Spleen (tissue), 11 donors: ENCODE measurements around the gene DYSF. TPM values are rescaled to one million over a fixed set of nuclear protein-coding genes. Genes with fewer than 3 reads are reported as not detected.
A peak's percentile ranks its signal among the peaks of the same experiment; 100 is the strongest.

Experiments used
- DNase-seq: peaks from one replicate; pipeline ENCODE4 v3.0.0-alpha.2; 2020
- H3K27ac ChIP-seq, 8 donors: fragments of 200-600 bp; sonication (generic) in 7 of 8; 1 replicate in 4 of 8; 2 replicates in 4 of 8; pipeline versions ENCODE4 v1.5.0 to v1.8.0; 2016 to 2021; ENCODE audit warnings: inconsistent platforms in 4 of 8, mild to moderate bottlenecking in 4 of 8, moderate library complexity in 1 of 8
- H3K27me3 ChIP-seq, 7 donors: fragments of 200-600 bp; sonication (generic) in 6 of 7; replicated peaks in 1 of 7; 1 replicate in 4 of 7; 2 replicates in 3 of 7; pipeline versions ENCODE4 v1.5.0 to v1.8.0; 2016 to 2021; ENCODE audit warnings: inconsistent platforms in 3 of 7, mild to moderate bottlenecking in 1 of 7
- H3K36me3 ChIP-seq, 6 donors: fragments of 200-600 bp; sonication (generic) in 5 of 6; 1 replicate in 4 of 6; 2 replicates in 2 of 6; pipeline versions ENCODE4 v1.5.0 to v1.8.0; 2016 to 2021; ENCODE audit warnings: inconsistent platforms in 2 of 6
- H3K4me1 ChIP-seq, 6 donors: fragments of 200-600 bp; sonication (generic) in 5 of 6; 1 replicate in 3 of 6; 2 replicates in 3 of 6; pipeline versions ENCODE4 v1.5.0 to v1.8.0; 2016 to 2021; ENCODE audit warnings: inconsistent platforms in 3 of 6
- H3K4me3 ChIP-seq, 8 donors: fragments of 200-600 bp; sonication (generic) in 7 of 8; 1 replicate in 4 of 8; 2 replicates in 4 of 8; pipeline versions ENCODE4 v1.5.0 to v1.8.0; 2016 to 2021; ENCODE audit warnings: inconsistent platforms in 4 of 8, mild to moderate bottlenecking in 4 of 8, moderate library complexity in 2 of 8
- H3K9me3 ChIP-seq, 8 donors: fragments of 200-600 bp; sonication (generic) in 7 of 8; 1 replicate in 4 of 8; 2 replicates in 4 of 8; pipeline versions ENCODE4 v1.5.0 to v1.8.0; 2016 to 2021; ENCODE audit warnings: inconsistent platforms in 4 of 8
- POLR2A ChIP-seq, 3 donors: fragments of 450-650 bp; IDR thresholded peaks; one replicate each; pipeline ENCODE4 v1.5.1; 2017; ENCODE audit warnings: antibody characterized with exemption in 3 of 3, mild to moderate bottlenecking in 1 of 3
- POLR2AphosphoS5 ChIP-seq, 3 donors: sonication (generic); formaldehyde crosslinking; IDR thresholded peaks; one replicate each; pipeline ENCODE4 v1.5.1; 2017; ENCODE audit warnings: antibody characterized with exemption in 3 of 3
- WGBS, 5 donors: extraction: QIAGEN DNeasy Blood & Tissue Kit in 3 of 5; methylation state at CpG; one replicate each; pipeline versions ENCODE4 v1.1.5 to v1.1.7; 2013 to 2018; 5-methylcytosine and 5-hydroxymethylcytosine counted together
- intact Hi-C: fragments of 100-400 bp; cut with DNase I; formaldehyde crosslinking; loops from one replicate; pipeline ENCODE4 v1.15.0; 2023; ENCODE audit warnings: low total_unique reads
- polyA plus RNA-seq, 3 donors: library from polyadenylated mRNA; stranded (reverse); fragments of 200-250 nt; gene quantifications; one replicate each; pipeline ENCODE4 v1.2.1, GENCODE V29; 2013
- total RNA-seq, 7 donors: library from RNA; depleted of rRNA in 3 of 7; stranded (reverse); fragments of >200 nt in 3 of 7; fragmentation: NEBNext Ultra II Directional in 4 of 7; extraction: Animal tissue kit (Norgen Biotek cat#: 25700) in 4 of 7; gene quantifications; one replicate each; pipeline versions ENCODE4 v1.1.0 to v1.2.1, GENCODE V29; 2016 to 2021
- TF ChIP-seq, protein P1 (sequence below), 11 experiments: fragments of 200-600 bp in 7 of 11; fragments of 450-650 bp in 4 of 11; sonication (generic) in 4 of 11; IDR thresholded peaks in 8 of 11; conservative IDR thresholded peaks in 3 of 11; 1 replicate in 7 of 11; 2 replicates in 4 of 11; pipeline versions ENCODE4 v1.4.0 to v1.8.0; 2016 to 2021; ENCODE audit warnings: antibody characterized with exemption in 11 of 11, inconsistent platforms in 4 of 11, mild to moderate bottlenecking in 1 of 11
- donor health status: healthy with polysubstance abuse.
- donor health status: DM: no; HTN: no; CAD: no; lungs with moderate emphysema.
- donor health status: DM: no; HTN: no; CAD: no.
- donor health status: Bipolar disorder and iron deficiency.
- donor health status: healthy.
- donor health status: DM: no; HTN: no; CAD: no.
- donor health status: DM: yes; HTN: yes; CAD: no.

DYSF gene
- total and polyA plus RNA-seq, 10 donors: 4.0 to 287 (median 124) TPM

DNA sequence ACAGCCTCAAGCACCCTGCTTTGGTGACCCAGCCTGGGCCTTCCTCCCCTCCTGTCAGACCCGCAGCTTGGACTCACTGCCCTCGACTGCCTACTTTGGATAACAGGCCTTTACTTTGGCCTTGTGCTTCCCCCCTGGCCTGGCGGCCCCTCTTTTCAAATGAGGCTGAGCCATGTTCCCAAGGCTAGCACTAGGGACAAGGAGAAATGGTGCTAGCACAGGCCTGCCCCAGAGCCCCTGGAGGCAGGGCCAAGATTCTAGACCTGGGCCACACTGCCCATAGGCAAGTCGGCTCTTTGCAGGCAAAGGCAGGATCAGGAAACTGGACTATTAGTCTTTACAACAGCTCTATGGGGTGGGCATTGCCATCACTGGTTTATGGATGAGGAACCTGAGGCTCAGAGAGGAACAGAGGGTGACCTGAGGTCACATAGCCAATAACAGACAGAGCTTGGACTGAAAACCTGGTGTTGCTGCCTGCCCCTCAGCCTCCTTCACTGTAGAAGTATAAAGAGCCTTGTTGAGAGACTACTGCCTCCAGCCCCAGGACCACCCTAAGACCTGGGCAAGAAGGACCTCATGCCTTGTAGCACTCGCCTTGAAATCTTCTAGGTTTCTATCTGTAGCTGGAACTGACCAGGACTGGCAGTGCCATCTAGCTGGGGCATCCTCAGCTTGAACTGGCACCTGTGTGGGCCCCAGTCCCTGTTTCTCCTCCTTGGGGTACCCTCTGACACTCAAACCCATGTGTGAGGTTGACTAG, 266.3 kb downstream of the DYSF start:
- H3K4me3 ChIP-seq: no peak overlapping the region
- no peaks in the 10 kb centered on the region for H3K36me3 ChIP-seq
- TF ChIP-seq POLR2AphosphoS5 (IDR thresholded peaks at IDR 0.05): no peak
- no peak for TF ChIP-seq POLR2A (IDR thresholded peaks at IDR 0.05)
- TF ChIP-seq, protein P1, sequence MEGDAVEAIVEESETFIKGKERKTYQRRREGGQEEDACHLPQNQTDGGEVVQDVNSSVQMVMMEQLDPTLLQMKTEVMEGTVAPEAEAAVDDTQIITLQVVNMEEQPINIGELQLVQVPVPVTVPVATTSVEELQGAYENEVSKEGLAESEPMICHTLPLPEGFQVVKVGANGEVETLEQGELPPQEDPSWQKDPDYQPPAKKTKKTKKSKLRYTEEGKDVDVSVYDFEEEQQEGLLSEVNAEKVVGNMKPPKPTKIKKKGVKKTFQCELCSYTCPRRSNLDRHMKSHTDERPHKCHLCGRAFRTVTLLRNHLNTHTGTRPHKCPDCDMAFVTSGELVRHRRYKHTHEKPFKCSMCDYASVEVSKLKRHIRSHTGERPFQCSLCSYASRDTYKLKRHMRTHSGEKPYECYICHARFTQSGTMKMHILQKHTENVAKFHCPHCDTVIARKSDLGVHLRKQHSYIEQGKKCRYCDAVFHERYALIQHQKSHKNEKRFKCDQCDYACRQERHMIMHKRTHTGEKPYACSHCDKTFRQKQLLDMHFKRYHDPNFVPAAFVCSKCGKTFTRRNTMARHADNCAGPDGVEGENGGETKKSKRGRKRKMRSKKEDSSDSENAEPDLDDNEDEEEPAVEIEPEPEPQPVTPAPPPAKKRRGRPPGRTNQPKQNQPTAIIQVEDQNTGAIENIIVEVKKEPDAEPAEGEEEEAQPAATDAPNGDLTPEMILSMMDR (IDR thresholded peaks at IDR 0.05 in 8 of 11, conservative IDR thresholded peaks at IDR 0.05 in 3 of 11): no peak
- H3K27ac ChIP-seq: peak overlapping the region in 2 of 8 donors; percentile 6 to 31
- no peaks in the 10 kb centered on the region for H3K27me3 ChIP-seq
- DNase-seq: no peak
- peaks cover 4 to 34% (median 13%) of the 10 kb centered on the region in 6 donors for H3K4me1 ChIP-seq
- intact Hi-C loops: no loop called here
- peaks cover 0 to 13% (median 8%) of the 10 kb centered on the region in 8 donors for H3K9me3 ChIP-seq
- WGBS, 5 donors: 77 to 92% (median 82%) methylated on average over 5 of the region's 5 CpGs

- H3K36me3 ChIP-seq: no peaks in the 10 kb centered on the region
Observed at GRCh38 chr2:71720283-71720560, 266.9 kb downstream of the DYSF start.

DNA sequence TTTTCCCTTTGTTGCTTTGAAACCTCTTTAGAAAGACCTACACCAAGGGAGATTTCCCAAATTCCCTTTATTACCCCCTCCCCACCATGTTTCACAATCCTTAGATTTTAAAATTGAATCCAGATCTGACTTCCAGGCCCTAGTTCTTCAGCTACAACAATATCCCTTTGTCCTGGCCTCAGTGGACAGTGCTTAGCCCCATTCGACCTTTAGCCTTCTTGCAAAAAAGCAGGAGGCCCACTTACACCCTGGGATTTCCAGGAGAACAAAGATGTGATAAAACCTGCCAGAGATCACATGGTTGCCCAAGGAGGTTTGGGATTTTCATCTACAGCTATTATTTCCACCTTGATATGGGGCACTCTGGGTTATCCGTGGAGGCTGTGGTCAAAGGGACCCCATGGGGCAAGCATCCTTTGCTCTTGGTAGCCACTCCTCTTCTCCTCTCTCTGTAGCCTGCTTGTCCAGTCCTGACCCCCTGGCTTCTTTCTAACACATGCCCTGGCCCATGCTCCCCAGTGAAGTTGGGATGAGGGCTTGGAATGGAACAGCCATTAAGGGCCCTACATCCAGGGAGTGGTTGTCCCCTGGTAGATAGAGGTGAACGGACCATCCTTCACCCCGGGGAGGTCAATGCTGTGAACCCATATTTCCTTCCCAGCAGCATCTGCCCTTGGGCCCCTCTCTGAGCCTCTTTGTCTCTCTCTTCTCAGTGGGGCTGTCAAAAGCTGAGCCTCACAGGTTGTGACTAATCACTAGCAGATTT, 267.4 kb downstream of the DYSF start:
- peaks cover 4 to 30% (median 11%) of the 10 kb centered on the region in 6 donors for H3K4me1 ChIP-seq
- no peak for DNase-seq
- H3K4me3 ChIP-seq: no peak overlapping the region
- WGBS, 5 donors: 63 to 83% (median 76%) methylated on average over 4 of the region's 4 CpGs
- H3K27me3 ChIP-seq: no peaks in the 10 kb centered on the region
- no peaks in the 10 kb centered on the region for H3K36me3 ChIP-seq
- H3K9me3 ChIP-seq: peaks cover 0 to 20% (median 15%) of the 10 kb centered on the region in 8 donors
- TF ChIP-seq POLR2AphosphoS5 (IDR thresholded peaks at IDR 0.05): no peak
- no peak for TF ChIP-seq POLR2A (IDR thresholded peaks at IDR 0.05)
- TF ChIP-seq, protein P1 (IDR thresholded peaks at IDR 0.05 in 8 of 11, conservative IDR thresholded peaks at IDR 0.05 in 3 of 11): no peak
- intact Hi-C loops: no loop called here
- peak overlapping the region in 5 of 8 donors; percentile 22 to 38 (median 34) for H3K27ac ChIP-seq

More at GRCh38 chr2:71720283-71720560, 266.9 kb downstream of the DYSF start:
- H3K9me3 ChIP-seq: peaks cover 0 to 18% (median 13%) of the 10 kb centered on the region in 8 donors
- DNase-seq: no peak
- no peaks in the 10 kb centered on the region for H3K27me3 ChIP-seq
- no peak for TF ChIP-seq POLR2AphosphoS5 (IDR thresholded peaks at IDR 0.05)
- TF ChIP-seq, protein P1 (IDR thresholded peaks at IDR 0.05 in 8 of 11, conservative IDR thresholded peaks at IDR 0.05 in 3 of 11): no peak
- no peak for TF ChIP-seq POLR2A (IDR thresholded peaks at IDR 0.05)
- intact Hi-C loops: no loop called here
- H3K4me3 ChIP-seq: no peak overlapping the region
- peak overlapping the region in 1 of 8 donors; percentile 6 for H3K27ac ChIP-seq
- H3K4me1 ChIP-seq: peaks cover 4 to 34% (median 13%) of the 10 kb centered on the region in 6 donors

GRCh38 chr2:71721362-71721665, 268.0 kb downstream of the DYSF start:
- no peak for DNase-seq
- H3K27me3 ChIP-seq: no peaks in the 10 kb centered on the region
- WGBS, 5 donors: 73 to 88% (median 75%) methylated on average over 1 of the region's 1 CpG
- peaks cover 0 to 23% (median 15%) of the 10 kb centered on the region in 8 donors for H3K9me3 ChIP-seq
- intact Hi-C loops: no loop called here
- no peaks in the 10 kb centered on the region for H3K36me3 ChIP-seq
- H3K4me3 ChIP-seq: no peak overlapping the region
- peak overlapping the region in 3 of 8 donors; percentile 22 to 34 (median 24) for H3K27ac ChIP-seq
- TF ChIP-seq POLR2A (IDR thresholded peaks at IDR 0.05) (no peak), POLR2AphosphoS5 (IDR thresholded peaks at IDR 0.05) (no peak)
- TF ChIP-seq, protein P1 (IDR thresholded peaks at IDR 0.05 in 8 of 11, conservative IDR thresholded peaks at IDR 0.05 in 3 of 11): no peak
- H3K4me1 ChIP-seq: peaks cover 2 to 25% (median 8%) of the 10 kb centered on the region in 6 donors
